Hepatocyte (in vitro differentiated cells): ENCODE measurements around the gene SMKR1. TPM values are rescaled to one million over a fixed set of nuclear protein-coding genes. Genes with fewer than 3 reads are reported as not detected.
"Not testable (repeated sequence)": the region's sequence is repeated elsewhere in the genome, so short reads cannot be mapped to it uniquely, and the experiment has no call there.

Experiments used
- DNase-seq: peaks from one replicate; pipeline ENCODE4 v3.0.0-alpha.2; 2016; ENCODE audit warnings: low spot score
- H2AFZ ChIP-seq: fragments of 200-600 bp; sonication (generic); 2 replicates; pipeline ENCODE4 v1.6.0; 2016; ENCODE audit warnings: antibody characterized with exemption, mild to moderate bottlenecking
- H3K27ac ChIP-seq: fragments of 200-600 bp; sonication (generic); 2 replicates; pipeline ENCODE4 v1.5.1; 2016; ENCODE audit warnings: mild to moderate bottlenecking
- H3K27me3 ChIP-seq: fragments of 200-600 bp; sonication (generic); 2 replicates; pipeline ENCODE4 v1.6.1; 2016
- H3K36me3 ChIP-seq: fragments of 200-600 bp; sonication (generic); replicated peaks from 2 replicates; pipeline ENCODE4 v1.5.1; 2016; ENCODE audit warnings: low read depth; ENCODE audit not compliant: insufficient read depth
- H3K4me1 ChIP-seq: fragments of 200-600 bp; sonication (generic); 2 replicates; pipeline ENCODE4 v1.5.1; 2016; ENCODE audit warnings: mild to moderate bottlenecking, moderate library complexity; ENCODE audit not compliant: insufficient read depth
- H3K4me2 ChIP-seq: fragments of 200-600 bp; sonication (generic); 2 replicates; pipeline ENCODE4 v1.6.0; 2016
- H3K4me3 ChIP-seq: fragments of 200-600 bp; sonication (generic); 2 replicates; pipeline ENCODE4 v1.5.1; 2016; ENCODE audit warnings: mild to moderate bottlenecking
- H3K79me2 ChIP-seq: fragments of 200-600 bp; sonication (generic); 2 replicates; pipeline ENCODE4 v1.6.0; 2017; ENCODE audit warnings: mild to moderate bottlenecking
- H3K9me2 ChIP-seq: fragments of 200-600 bp; sonication (generic); replicated peaks from 2 replicates; pipeline ENCODE4 v1.6.0; 2017; ENCODE audit warnings: mild to moderate bottlenecking; ENCODE audit not compliant: insufficient read depth
- H3K9me3 ChIP-seq: fragments of 200-600 bp; sonication (generic); 2 replicates; pipeline ENCODE4 v1.5.1; 2016; ENCODE audit warnings: low read depth, mild to moderate bottlenecking
- H4K20me1 ChIP-seq: fragments of 200-600 bp; sonication (generic); 2 replicates; pipeline ENCODE4 v1.6.0; 2016; ENCODE audit warnings: mild to moderate bottlenecking; ENCODE audit not compliant: insufficient read depth, poor library complexity, severe bottlenecking
- CTCF ChIP-seq: fragments of 200-600 bp; sonication (generic); IDR thresholded peaks from 2 replicates; pipeline ENCODE4 v1.5.1; 2016; ENCODE audit warnings: antibody characterized with exemption, mild to moderate bottlenecking; ENCODE audit not compliant: poor library complexity
- EZH2 ChIP-seq: fragments of 200-600 bp; sonication (generic); IDR thresholded peaks from 2 replicates; pipeline ENCODE4 v1.6.1; 2016; ENCODE audit warnings: antibody characterized with exemption, mild to moderate bottlenecking, borderline replicate concordance
- EZH2phosphoT487 ChIP-seq: fragments of 200-600 bp; sonication (generic); IDR thresholded peaks from one replicate; pipeline ENCODE4 v1.6.1; 2018; ENCODE audit warnings: antibody characterized with exemption, mild to moderate bottlenecking, low read depth, moderate library complexity; ENCODE audit not compliant: unreplicated experiment, severe bottlenecking
- WGBS: methylation state at CpG from one replicate; pipeline ENCODE4 v1.1.6; 2016; ENCODE audit warnings: low lambda C conversion rate; ENCODE audit errors: missing lambda C conversion rate; 5-methylcytosine and 5-hydroxymethylcytosine counted together
- polyA plus RNA-seq: library from polyadenylated mRNA; unstranded; fragments of >200 nt; fragmentation: Nextera tagmentation; extraction: Ambion mirVana; gene quantifications from 2 replicates; pipeline ENCODE4 v1.2.1, GENCODE V29; 2016
- total RNA-seq: library from RNA; depleted of rRNA; stranded (reverse); fragments of >200 nt; gene quantifications from 2 replicates; pipeline ENCODE4 v1.2.3, GENCODE V29; 2014

Gene SMKR1
- total and polyA plus RNA-seq, 2 experiments from 2014 or later = 0.37 TPM; not detected in 1

- Histone ChIP-seq H3K27me3 (no peaks in the 10 kb centered on the region), H2AFZ (no peak overlapping the region), H3K4me2 (no peak overlapping the region), H3K4me1 (no peaks in the 10 kb centered on the region), H3K9me3 (no peaks in the 10 kb centered on the region), H3K36me3 (no peaks in the 10 kb centered on the region), H3K27ac (no peak overlapping the region), H3K79me2 (no peaks in the 10 kb centered on the region), H4K20me1 (no peaks in the 10 kb centered on the region), H3K4me3 (no peak overlapping the region), H3K9me2 (no peaks in the 10 kb centered on the region)
- DNase-seq = no peak
- WGBS = 88% methylated on average over 4 of the region's 4 CpGs
- TF ChIP-seq EZH2 (no peak), EZH2phosphoT487 (no peak), CTCF (no peak)
Measured at GRCh38 chr7:129529643-129530042, 27.3 kb downstream of the SMKR1 start.

GRCh38 chr7:129530795-129531391 is 28.6 kb downstream of the SMKR1 start:
- TF ChIP-seq EZH2phosphoT487 = no peak
- Histone ChIP-seq H3K4me2 (no peak overlapping the region), H3K27ac (no peak overlapping the region), H3K4me1 (no peaks in the 10 kb centered on the region), H3K9me3 (no peaks in the 10 kb centered on the region), H3K36me3 (no peaks in the 10 kb centered on the region), H3K4me3 (no peak overlapping the region), H3K27me3 (no peaks in the 10 kb centered on the region), H2AFZ (no peak overlapping the region), H4K20me1 (no peaks in the 10 kb centered on the region), H3K79me2 (no peaks in the 10 kb centered on the region), H3K9me2 (no peaks in the 10 kb centered on the region)
- 80% methylated on average over 5 of the region's 5 CpGs for WGBS
- peak; percentile 13 for DNase-seq

GRCh38 chr7:129531721-129532120 is 29.4 kb downstream of the SMKR1 start:
- Histone ChIP-seq H3K4me2 (no peak overlapping the region), H3K36me3 (no peaks in the 10 kb centered on the region), H2AFZ (no peak overlapping the region), H3K79me2 (no peaks in the 10 kb centered on the region), H3K4me1 (no peaks in the 10 kb centered on the region), H3K27ac (no peak overlapping the region), H3K9me3 (no peaks in the 10 kb centered on the region), H3K27me3 (no peaks in the 10 kb centered on the region), H3K9me2 (no peaks in the 10 kb centered on the region), H4K20me1 (no peaks in the 10 kb centered on the region), H3K4me3 (no peak overlapping the region)
- WGBS = 86% methylated on average over 11 of the region's 11 CpGs
- TF ChIP-seq EZH2phosphoT487 = no peak
- TF ChIP-seq EZH2 = no peak
- no peak for TF ChIP-seq CTCF
- DNase-seq = no peak

- H3K4me1 ChIP-seq = no peaks in the 10 kb centered on the region
- H3K79me2 ChIP-seq = no peaks in the 10 kb centered on the region
- H3K4me2 ChIP-seq = no peak overlapping the region
- no peak for TF ChIP-seq EZH2phosphoT487
- no peak for TF ChIP-seq EZH2
- no peak for TF ChIP-seq CTCF
- no peaks in the 10 kb centered on the region for H4K20me1 ChIP-seq
- H3K9me2 ChIP-seq = no peaks in the 10 kb centered on the region
- no peaks in the 10 kb centered on the region for H3K36me3 ChIP-seq
- H3K4me3 ChIP-seq = no peak overlapping the region
- H3K9me3 ChIP-seq = no peaks in the 10 kb centered on the region
- no peaks in the 10 kb centered on the region for H3K27me3 ChIP-seq
- no peak overlapping the region for H3K27ac ChIP-seq
- 82% methylated on average over 19 of the region's 19 CpGs for WGBS
- no peak overlapping the region for H2AFZ ChIP-seq
- no peak for DNase-seq
Measured at GRCh38 chr7:129532375-129532774, 30.0 kb downstream of the SMKR1 start.

DNA sequence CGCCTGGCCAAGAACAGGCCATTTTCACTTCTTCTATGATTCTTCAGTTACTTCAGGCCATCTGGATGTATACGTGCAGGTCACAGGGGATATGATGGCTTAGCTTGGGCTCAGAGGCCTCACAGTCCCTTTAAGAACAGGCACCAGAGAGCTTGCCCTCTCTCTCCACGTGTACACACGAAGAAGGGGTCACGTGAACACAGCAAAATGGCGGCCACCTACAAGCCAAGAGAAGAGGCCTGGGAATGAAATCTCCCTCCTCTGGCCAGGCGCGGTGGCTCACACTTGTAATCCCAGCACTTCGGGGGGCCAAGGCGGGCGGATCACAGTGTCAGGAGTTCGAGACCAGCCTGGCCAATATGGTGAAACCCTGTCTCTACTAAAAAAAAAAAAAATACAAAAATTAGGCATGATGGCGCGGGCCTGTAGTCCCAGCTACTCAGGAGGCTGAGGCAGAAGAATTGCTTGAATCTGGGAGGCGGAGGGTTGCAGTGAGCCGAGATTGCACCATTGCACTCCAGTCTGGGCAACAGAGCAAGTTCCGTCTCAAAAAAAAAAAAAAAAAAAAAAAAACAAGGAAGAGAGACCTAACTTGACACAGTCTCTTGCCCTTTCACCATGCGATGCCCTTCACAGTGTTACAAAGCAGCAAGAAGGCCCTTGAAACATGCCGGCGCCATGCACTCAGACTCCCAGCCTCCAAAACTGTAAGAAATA is 32.4 kb downstream of the SMKR1 start:
- H3K9me3 ChIP-seq, H2AFZ ChIP-seq, H3K4me2 ChIP-seq, H3K27me3 ChIP-seq, H3K4me3 ChIP-seq, H3K36me3 ChIP-seq, H3K27ac ChIP-seq, H3K4me1 ChIP-seq, H4K20me1 ChIP-seq, H3K9me2 ChIP-seq, H3K79me2 ChIP-seq, DNase-seq: not testable (repeated sequence)
- 89% methylated on average over 18 of the region's 20 CpGs for WGBS
